Omental fat pad (tissue), 4 donors: Measurements from ENCODE around the gene RASAL2. TPM values are rescaled to one million over a fixed set of nuclear protein-coding genes. Genes with fewer than 3 reads are reported as not detected.
"Not testable (repeated sequence)": the region's sequence is repeated elsewhere in the genome, so short reads cannot be mapped to it uniquely, and the experiment has no call there.

Source experiments
- ATAC-seq: fragments of 150-250 bp; one replicate; pipeline ENCODE4 v1.9.1; 2016; ENCODE audit warnings: mild to moderate bottlenecking, moderate library complexity; ENCODE audit not compliant: low FRiP score
- DNase-seq: peaks from one replicate; pipeline ENCODE4 v3.0.0-alpha.2; 2019; ENCODE audit warnings: low spot score
- total RNA-seq, 4 donors: library from RNA; depleted of rRNA; stranded (reverse); fragments of >200 nt; gene quantifications; one replicate each; pipeline ENCODE4 v1.1.0, GENCODE V29; 2016
- TF ChIP-seq, protein P1 (sequence below), 3 donors: fragments of 450-650 bp; IDR thresholded peaks; one replicate each; pipeline ENCODE4 v1.5.1; 2016 to 2017; ENCODE audit warnings: antibody characterized with exemption in 3 of 3, mild to moderate bottlenecking in 3 of 3, moderate library complexity in 2 of 3

The RASAL2 gene
- total RNA-seq, 4 donors from 2014 or later: 13.5 to 52.3 (median 30.9) TPM

DNA sequence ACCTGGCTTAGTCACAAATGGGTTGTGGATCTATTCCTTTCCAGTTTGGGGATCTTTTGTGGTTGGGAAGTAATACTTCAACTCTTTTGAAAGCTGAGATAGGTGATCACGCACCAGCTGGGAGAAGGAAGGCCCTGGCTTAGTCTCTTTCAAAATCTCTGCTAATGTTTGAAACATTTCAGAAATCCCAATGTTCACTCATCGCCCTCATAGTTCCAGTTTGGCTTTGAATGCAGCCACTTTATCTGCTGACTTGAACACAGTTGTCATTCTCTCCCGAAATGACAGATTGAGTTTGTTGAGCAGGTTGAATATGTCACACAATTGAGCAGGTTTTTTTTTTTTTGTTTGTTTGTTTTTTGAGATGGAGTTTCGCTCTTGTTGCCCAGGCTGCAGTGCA lies 24.6 kb downstream of the RASAL2 start:
- TF ChIP-seq, protein P1, sequence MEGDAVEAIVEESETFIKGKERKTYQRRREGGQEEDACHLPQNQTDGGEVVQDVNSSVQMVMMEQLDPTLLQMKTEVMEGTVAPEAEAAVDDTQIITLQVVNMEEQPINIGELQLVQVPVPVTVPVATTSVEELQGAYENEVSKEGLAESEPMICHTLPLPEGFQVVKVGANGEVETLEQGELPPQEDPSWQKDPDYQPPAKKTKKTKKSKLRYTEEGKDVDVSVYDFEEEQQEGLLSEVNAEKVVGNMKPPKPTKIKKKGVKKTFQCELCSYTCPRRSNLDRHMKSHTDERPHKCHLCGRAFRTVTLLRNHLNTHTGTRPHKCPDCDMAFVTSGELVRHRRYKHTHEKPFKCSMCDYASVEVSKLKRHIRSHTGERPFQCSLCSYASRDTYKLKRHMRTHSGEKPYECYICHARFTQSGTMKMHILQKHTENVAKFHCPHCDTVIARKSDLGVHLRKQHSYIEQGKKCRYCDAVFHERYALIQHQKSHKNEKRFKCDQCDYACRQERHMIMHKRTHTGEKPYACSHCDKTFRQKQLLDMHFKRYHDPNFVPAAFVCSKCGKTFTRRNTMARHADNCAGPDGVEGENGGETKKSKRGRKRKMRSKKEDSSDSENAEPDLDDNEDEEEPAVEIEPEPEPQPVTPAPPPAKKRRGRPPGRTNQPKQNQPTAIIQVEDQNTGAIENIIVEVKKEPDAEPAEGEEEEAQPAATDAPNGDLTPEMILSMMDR (IDR thresholded peaks at IDR 0.05): no peak
- DNase-seq: no peak
- no peak for ATAC-seq

DNA sequence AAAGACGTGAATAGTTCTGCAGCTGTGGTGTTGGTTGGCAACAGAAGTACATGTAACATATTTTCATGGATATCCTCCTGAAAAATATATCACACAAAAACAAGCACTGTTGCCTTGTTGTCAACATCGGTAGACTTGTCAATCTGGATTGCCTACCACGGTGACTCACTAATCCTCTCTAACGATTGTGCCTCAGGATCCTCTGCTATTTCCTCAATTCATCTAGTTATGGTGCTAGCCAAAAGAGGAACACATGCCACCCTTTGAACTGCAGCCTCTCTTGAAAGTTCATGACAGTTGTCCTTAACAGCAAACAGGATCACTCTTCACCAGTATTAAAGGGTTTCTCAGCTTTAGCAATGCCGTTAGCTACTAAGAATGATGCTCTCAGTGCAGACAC lies 25.7 kb downstream of the RASAL2 start:
- TF ChIP-seq, protein P1 (IDR thresholded peaks at IDR 0.05): no peak
- DNase-seq (no peak), ATAC-seq (no peak)

- TF ChIP-seq, protein P1 (IDR thresholded peaks at IDR 0.05): no peak
- ATAC-seq (no peak), DNase-seq (no peak)
Measured at GRCh38 chr1:178120088-178120487, 26.2 kb downstream of the RASAL2 start.

GRCh38 chr1:178120520-178121052 lies 26.7 kb downstream of the RASAL2 start:
- not testable (repeated sequence) for DNase-seq, ATAC-seq

GRCh38 chr1:178121883-178122282 lies 28.0 kb downstream of the RASAL2 start:
- no peak for ATAC-seq
- TF ChIP-seq, protein P1 (IDR thresholded peaks at IDR 0.05): no peak
- DNase-seq: no peak

GRCh38 chr1:178122283-178122682 lies 28.4 kb downstream of the RASAL2 start:
- TF ChIP-seq, protein P1 (IDR thresholded peaks at IDR 0.05): no peak
- ATAC-seq (no peak), DNase-seq (no peak)

GRCh38 chr1:178124115-178124514 lies 30.2 kb downstream of the RASAL2 start:
- DNase-seq (no peak), ATAC-seq (no peak)
- TF ChIP-seq, protein P1 (IDR thresholded peaks at IDR 0.05): no peak

DNA sequence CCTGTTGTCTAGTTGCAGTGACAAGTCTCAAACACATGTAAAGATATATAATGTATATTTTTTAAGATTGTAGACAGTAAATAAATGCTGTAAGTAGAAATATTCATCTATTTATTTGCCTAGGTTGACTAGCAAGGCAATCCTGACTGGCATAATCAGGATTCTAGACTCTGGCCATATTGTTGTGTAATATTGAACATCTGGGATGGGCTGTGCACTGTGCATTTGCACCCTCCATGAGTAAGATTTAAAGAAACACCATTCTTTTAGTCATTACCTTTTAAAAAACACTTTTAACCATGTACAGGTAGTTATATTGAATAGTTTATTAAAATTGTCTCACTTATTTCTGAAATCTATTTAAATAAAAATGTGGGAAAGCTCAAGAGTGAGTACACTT lies 32.4 kb downstream of the RASAL2 start:
- TF ChIP-seq, protein P1 (IDR thresholded peaks at IDR 0.05): no peak
- ATAC-seq (peak; percentile 20), DNase-seq (no peak)
